Nucleus accumbens (tissue), 56 donors: ENCODE results near the gene ENPP3.

Experiments used
- DNase-seq, 56 donors: peaks; one replicate each; lab custom pipeline; 2025; lab: John Stamatoyannopoulos, UW

Gene ENPP3

GRCh38 chr6:131636880-131637792 is at the start of gene ENPP3:
ENPP3 (plus strand) TSS chr6:131637302; CDS start chr6:131637385, 83 bp downstream.
- DNase-seq, result no peak

GRCh38 chr6:131587909-131588308 is 49.2 kb upstream of the ENPP3 start:
- no peak for DNase-seq

GRCh38 chr6:131588643-131589042 is 48.5 kb upstream of the ENPP3 start:
- no peak for DNase-seq

- DNase-seq, result no peak
Measured at GRCh38 chr6:131592935-131593334, 44.2 kb upstream of the ENPP3 start.

GRCh38 chr6:131594074-131594473 is 43.0 kb upstream of the ENPP3 start:
- DNase-seq, result no peak

- no peak for DNase-seq
Measured at GRCh38 chr6:131597446-131597845, 39.7 kb upstream of the ENPP3 start.

GRCh38 chr6:131600716-131601115 is 36.4 kb upstream of the ENPP3 start:
- no peak for DNase-seq

GRCh38 chr6:131602781-131603312 is 34.3 kb upstream of the ENPP3 start:
- DNase-seq, result no peak

- DNase-seq, result no peak
Measured at GRCh38 chr6:131613296-131613925, 23.7 kb upstream of the ENPP3 start.

- DNase-seq, result no peak
Measured at GRCh38 chr6:131615275-131615674, 21.8 kb upstream of the ENPP3 start.

- DNase-seq, result peak in 55 of 56 donors; percentile 70 to 97 (median 92)
Measured at GRCh38 chr6:131627724-131628682, 9.1 kb upstream of the ENPP3 start, which contains the start of gene MED23. MED23 (minus strand) TSS chr6:131628242; CDS start chr6:131628049, 193 bp downstream.

GRCh38 chr6:131628726-131629125 is 8.4 kb upstream of the ENPP3 start:
- DNase-seq, result no peak

- DNase-seq, result peak in 8 of 56 donors; percentile 2 to 38 (median 6)
Measured at GRCh38 chr6:131629651-131630050, 7.5 kb upstream of the ENPP3 start.

GRCh38 chr6:131631625-131632289 is 5.3 kb upstream of the ENPP3 start:
- no peak for DNase-seq

- no peak for DNase-seq
Measured at GRCh38 chr6:131635384-131636340, 1.4 kb upstream of the ENPP3 start.

GRCh38 chr6:131638013-131638412 is 911 bp downstream of the ENPP3 start:
- no peak for DNase-seq

GRCh38 chr6:131640100-131640499 is 3.0 kb downstream of the ENPP3 start:
- DNase-seq, result no peak

GRCh38 chr6:131640576-131640975 is 3.5 kb downstream of the ENPP3 start:
- no peak for DNase-seq
